Stimulated activated CD4-positive, alpha-beta T cell treated with anti-CD3 and anti-CD28 coated beads, TNF-alpha, amount 100 ng/mL, for 4 hours (primary cell): ENCODE measurements around the gene ABO.
"Not testable (repeated sequence)": the region's sequence is repeated elsewhere in the genome, so short reads cannot be mapped to it uniquely, and the experiment has no call there.

Source experiments
- DNase-seq, 3 experiments: peaks; one replicate each; pipeline ENCODE4 v3.0.0-alpha.2; 2020; ENCODE audit warnings: low read depth in 3 of 3

The ABO gene

GRCh38 chr9:133290751-133291302 is 15.8 kb upstream of the ABO start:
- no peak for DNase-seq

- DNase-seq, result no peak
These were observed 11.5 kb upstream of the ABO start for GRCh38 chr9:133286523-133286922.

GRCh38 chr9:133285252-133285775 is 10.3 kb upstream of the ABO start:
- no peak for DNase-seq

- DNase-seq, result no peak
These were observed 9.4 kb upstream of the ABO start for GRCh38 chr9:133284362-133284761.

GRCh38 chr9:133283255-133284032 is 8.4 kb upstream of the ABO start:
- DNase-seq, result not testable (repeated sequence)

- DNase-seq, result no peak
These were observed 7.7 kb upstream of the ABO start for GRCh38 chr9:133282464-133283238.

GRCh38 chr9:133280392-133280791 is 5.4 kb upstream of the ABO start:
- no peak for DNase-seq

GRCh38 chr9:133278161-133279114 is 3.4 kb upstream of the ABO start:
- no peak for DNase-seq

- DNase-seq, result no peak
These were observed 2.5 kb upstream of the ABO start for GRCh38 chr9:133277467-133277866.

- DNase-seq, result no peak
These were observed 1.9 kb upstream of the ABO start for GRCh38 chr9:133276923-133277322.

- DNase-seq, result no peak
These were observed 1.2 kb upstream of the ABO start for GRCh38 chr9:133276001-133276884.

- DNase-seq, result no peak
These were observed 531 bp downstream of the ABO start for GRCh38 chr9:133274236-133275104.

GRCh38 chr9:133273819-133274218 is 1.2 kb downstream of the ABO start:
- DNase-seq, result no peak

GRCh38 chr9:133273098-133273497 is 1.9 kb downstream of the ABO start:
- no peak for DNase-seq

GRCh38 chr9:133269537-133270362 is 5.3 kb downstream of the ABO start:
- DNase-seq, result no peak

- DNase-seq, result not testable (repeated sequence)
These were observed 5.9 kb downstream of the ABO start for GRCh38 chr9:133269136-133269535.

- DNase-seq, result no peak
These were observed 6.5 kb downstream of the ABO start for GRCh38 chr9:133268335-133269056.

- no peak for DNase-seq
These were observed 10.7 kb downstream of the ABO start for GRCh38 chr9:133264235-133264764.
